GM12874 (cell line): ENCODE data around the gene EBPL.

ENCODE experiments used
- CTCF ChIP-seq: IDR thresholded peaks from 2 replicates; pipeline ENCODE4 v1.5.1; 2011; ENCODE audit warnings: low read depth, mild to moderate bottlenecking, control low read depth, low read length, moderate library complexity; ENCODE audit not compliant: insufficient read depth

Gene EBPL

GRCh38 chr13:49683489-49683888 lies 7.8 kb downstream of the EBPL start:
- no peak for TF ChIP-seq CTCF

GRCh38 chr13:49681842-49682435 lies 9.3 kb downstream of the EBPL start:
- no peak for TF ChIP-seq CTCF

GRCh38 chr13:49679246-49679645 lies 12.0 kb downstream of the EBPL start:
- TF ChIP-seq CTCF: peak; percentile 37

GRCh38 chr13:49678191-49678914 lies 12.9 kb downstream of the EBPL start:
- no peak for TF ChIP-seq CTCF

- TF ChIP-seq CTCF: no peak
Measured at GRCh38 chr13:49676581-49677298, 14.5 kb downstream of the EBPL start.

- TF ChIP-seq CTCF: no peak
Measured at GRCh38 chr13:49670828-49671227, 20.5 kb downstream of the EBPL start.

- TF ChIP-seq CTCF: peak; percentile 69
Measured at GRCh38 chr13:49669735-49670309, 21.5 kb downstream of the EBPL start.
